ENCODE data around the gene COPS9. TPM values are rescaled to one million over a fixed set of nuclear protein-coding genes. Genes with fewer than 3 reads are reported as not detected.

The COPS9 gene
- total and polyA plus RNA-seq, 2 donors (not counting 1 experiment from before 2014, with no cell fraction given): 48.7 to 69.9 TPM

DNA sequence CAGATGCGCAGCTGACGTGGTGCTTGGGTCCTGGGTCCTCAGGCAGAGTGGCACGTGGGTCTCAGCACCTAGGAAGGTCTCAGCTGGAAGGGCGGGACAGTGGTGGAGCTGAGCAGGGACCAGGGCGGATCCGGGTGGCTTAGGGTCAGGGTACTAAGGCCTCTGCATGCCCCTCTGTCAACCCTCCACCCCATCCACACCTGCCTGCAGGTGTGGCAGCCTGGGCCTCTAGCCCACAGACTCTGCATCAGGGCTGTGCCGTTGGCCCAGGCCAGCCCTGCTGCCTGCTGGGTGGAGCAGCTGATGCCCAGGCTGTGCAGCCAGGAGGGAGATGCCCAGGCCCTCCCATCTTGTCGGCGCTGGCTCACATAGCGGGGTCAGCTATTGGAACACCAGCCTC is 28.9 kb upstream of the COPS9 start:
- H3K36me3 ChIP-seq (replicated peaks in 1 of 2; ENCODE audit: control extremely low read depth in 1 of 2, control insufficient read depth in 1 of 2, extremely low read depth in 1 of 2, insufficient read depth in 2 of 2, low read length in 1 of 2): no peaks in the 10 kb centered on the region
- ATAC-seq (ENCODE audit: low read depth): no peak
- ChIA-PET POLR2A (no interaction called here), CTCF (no interaction called here)
- intact Hi-C loops (cut with micrococcal nuclease): no loop called here
- no peak overlapping the region for H2AFZ ChIP-seq (ENCODE audit: insufficient read depth, low read depth, low read length, poor library complexity, severe bottlenecking)
- peaks cover 0 to 5% (median 0%) of the 10 kb centered on the region in 3 donors for H3K9me3 ChIP-seq (ENCODE audit: control extremely low read depth in 1 of 3, control insufficient read depth in 2 of 3, insufficient read depth in 1 of 3, low read length in 2 of 3)
- no peaks in the 10 kb centered on the region for H4K20me1 ChIP-seq (ENCODE audit: control insufficient read depth, insufficient read depth, low read length, poor library complexity, severe bottlenecking)
- Mint-ChIP-seq H3K27ac (no peak overlapping the region), H3K9me3 (ENCODE audit: insufficient read depth) (peaks cover 8% of the 10 kb centered on the region), H3K4me1 (no peaks in the 10 kb centered on the region), H3K27me3 (no peaks in the 10 kb centered on the region), H3K4me3 (no peak overlapping the region)
- TF ChIP-seq EZH2 (IDR thresholded peaks at IDR 0.05; ENCODE audit: borderline replicate concordance, insufficient read depth, low read depth, low read length, poor library complexity, severe bottlenecking): no peak
- TF ChIP-seq, protein P1, sequence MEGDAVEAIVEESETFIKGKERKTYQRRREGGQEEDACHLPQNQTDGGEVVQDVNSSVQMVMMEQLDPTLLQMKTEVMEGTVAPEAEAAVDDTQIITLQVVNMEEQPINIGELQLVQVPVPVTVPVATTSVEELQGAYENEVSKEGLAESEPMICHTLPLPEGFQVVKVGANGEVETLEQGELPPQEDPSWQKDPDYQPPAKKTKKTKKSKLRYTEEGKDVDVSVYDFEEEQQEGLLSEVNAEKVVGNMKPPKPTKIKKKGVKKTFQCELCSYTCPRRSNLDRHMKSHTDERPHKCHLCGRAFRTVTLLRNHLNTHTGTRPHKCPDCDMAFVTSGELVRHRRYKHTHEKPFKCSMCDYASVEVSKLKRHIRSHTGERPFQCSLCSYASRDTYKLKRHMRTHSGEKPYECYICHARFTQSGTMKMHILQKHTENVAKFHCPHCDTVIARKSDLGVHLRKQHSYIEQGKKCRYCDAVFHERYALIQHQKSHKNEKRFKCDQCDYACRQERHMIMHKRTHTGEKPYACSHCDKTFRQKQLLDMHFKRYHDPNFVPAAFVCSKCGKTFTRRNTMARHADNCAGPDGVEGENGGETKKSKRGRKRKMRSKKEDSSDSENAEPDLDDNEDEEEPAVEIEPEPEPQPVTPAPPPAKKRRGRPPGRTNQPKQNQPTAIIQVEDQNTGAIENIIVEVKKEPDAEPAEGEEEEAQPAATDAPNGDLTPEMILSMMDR (IDR thresholded peaks at IDR 0.05): no peak
- no peaks in the 10 kb centered on the region for H3K79me2 ChIP-seq (ENCODE audit: control insufficient read depth, insufficient read depth, low read length)
- no peak overlapping the region for H3K4me3 ChIP-seq (ENCODE audit: control extremely low read depth in 1 of 5, extremely low read depth in 1 of 5, insufficient read depth in 1 of 5, low read depth in 2 of 5, low read length in 4 of 5)
- H3K27me3 ChIP-seq (replicated peaks in 1 of 4; ENCODE audit: control extremely low read depth in 1 of 4, control insufficient read depth in 3 of 4, insufficient read depth in 4 of 4, low read length in 3 of 4): no peaks in the 10 kb centered on the region
- no peak for DNase-seq
- H3K9ac ChIP-seq (ENCODE audit: low read length): no peak overlapping the region
- 98% methylated on average over 10 of the region's 10 CpGs for WGBS (ENCODE audit: insufficient coverage)
- H3K4me1 ChIP-seq (ENCODE audit: control insufficient read depth in 2 of 2, insufficient read depth in 2 of 2, low read length in 2 of 2): no peaks in the 10 kb centered on the region
- no peak overlapping the region for H3K27ac ChIP-seq (ENCODE audit: low read length in 2 of 2)
- H3K4me2 ChIP-seq (replicated peaks; ENCODE audit: low read depth, low read length, poor library complexity, severe bottlenecking): no peak overlapping the region

DNA sequence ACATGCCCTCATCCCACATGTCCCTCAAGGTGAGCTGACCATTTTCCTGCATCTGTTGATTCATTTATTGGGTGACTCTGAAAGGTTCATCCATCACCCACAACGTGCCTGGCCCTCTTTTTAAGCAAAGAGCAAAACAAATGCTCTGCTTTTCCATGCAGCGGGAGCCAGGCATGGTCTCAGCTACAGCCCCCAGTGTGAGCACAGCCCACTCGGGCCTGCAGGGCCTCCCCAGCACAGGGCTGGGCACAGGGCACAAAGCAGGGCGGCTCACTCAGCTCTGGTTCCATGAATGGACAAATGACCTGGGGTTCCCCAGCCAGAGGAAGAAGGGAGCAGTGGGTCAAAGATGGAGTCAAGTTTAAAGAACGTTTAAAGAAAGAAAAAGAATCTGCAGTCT is 28.5 kb upstream of the COPS9 start:
- ATAC-seq (ENCODE audit: low read depth): no peak
- H3K4me1 ChIP-seq (ENCODE audit: control insufficient read depth in 2 of 2, insufficient read depth in 2 of 2, low read length in 2 of 2): no peaks in the 10 kb centered on the region
- Mint-ChIP-seq H3K4me3 (no peak overlapping the region), H3K27ac (no peak overlapping the region), H3K4me1 (no peaks in the 10 kb centered on the region), H3K27me3 (no peaks in the 10 kb centered on the region), H3K9me3 (ENCODE audit: insufficient read depth) (peaks cover 8% of the 10 kb centered on the region)
- no peak overlapping the region for H2AFZ ChIP-seq (ENCODE audit: insufficient read depth, low read depth, low read length, poor library complexity, severe bottlenecking)
- CTCF ChIA-PET: no interaction called here
- H3K27me3 ChIP-seq (replicated peaks in 1 of 4; ENCODE audit: control extremely low read depth in 1 of 4, control insufficient read depth in 3 of 4, insufficient read depth in 4 of 4, low read length in 3 of 4): no peaks in the 10 kb centered on the region
- no peak overlapping the region for H3K4me3 ChIP-seq (ENCODE audit: control extremely low read depth in 1 of 5, extremely low read depth in 1 of 5, insufficient read depth in 1 of 5, low read depth in 2 of 5, low read length in 4 of 5)
- 81% methylated on average over 4 of the region's 5 CpGs for WGBS (ENCODE audit: insufficient coverage)
- no peak overlapping the region for H3K27ac ChIP-seq (ENCODE audit: low read length in 2 of 2)
- no peak overlapping the region for H3K9ac ChIP-seq (ENCODE audit: low read length)
- DNase-seq: no peak
- peaks cover 0 to 5% (median 0%) of the 10 kb centered on the region in 3 donors for H3K9me3 ChIP-seq (ENCODE audit: control extremely low read depth in 1 of 3, control insufficient read depth in 2 of 3, insufficient read depth in 1 of 3, low read length in 2 of 3)
- no peaks in the 10 kb centered on the region for H4K20me1 ChIP-seq (ENCODE audit: control insufficient read depth, insufficient read depth, low read length, poor library complexity, severe bottlenecking)
- H3K79me2 ChIP-seq (ENCODE audit: control insufficient read depth, insufficient read depth, low read length): no peaks in the 10 kb centered on the region
- POLR2A ChIA-PET: no interaction called here
- no peak for TF ChIP-seq EZH2 (IDR thresholded peaks at IDR 0.05; ENCODE audit: borderline replicate concordance, insufficient read depth, low read depth, low read length, poor library complexity, severe bottlenecking)
- TF ChIP-seq, protein P1 (IDR thresholded peaks at IDR 0.05): no peak
- H3K36me3 ChIP-seq (replicated peaks in 1 of 2; ENCODE audit: control extremely low read depth in 1 of 2, control insufficient read depth in 1 of 2, extremely low read depth in 1 of 2, insufficient read depth in 2 of 2, low read length in 1 of 2): no peaks in the 10 kb centered on the region
- intact Hi-C loops (cut with micrococcal nuclease): no loop called here
- H3K4me2 ChIP-seq (replicated peaks; ENCODE audit: low read depth, low read length, poor library complexity, severe bottlenecking): no peak overlapping the region

Measured in B cell (primary cell).